ENCODE measurements around the gene ASIC4.

The ASIC4 gene

DNA sequence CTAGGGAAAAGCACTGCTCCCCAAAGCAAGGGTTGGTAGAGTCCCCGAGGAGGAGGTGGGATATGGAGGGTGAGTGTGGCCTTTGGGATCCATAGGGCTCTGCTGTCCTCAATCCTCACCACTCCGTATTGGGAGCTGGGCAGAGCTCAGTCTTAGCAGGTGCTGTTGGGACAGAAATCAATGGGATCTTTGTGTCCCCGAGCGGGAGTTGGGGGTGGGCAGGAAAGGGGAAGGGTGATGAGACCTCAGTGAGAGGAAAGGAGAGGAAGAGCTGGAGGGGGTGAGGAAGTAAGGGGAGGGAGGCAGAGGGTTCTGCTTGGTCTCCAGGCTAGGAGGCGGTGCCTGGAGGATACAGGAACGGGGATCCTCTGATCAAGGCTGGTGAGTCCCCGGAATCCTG, 2.6 kb downstream of the ASIC4 start:
- DNase-seq, result no peak

DNA sequence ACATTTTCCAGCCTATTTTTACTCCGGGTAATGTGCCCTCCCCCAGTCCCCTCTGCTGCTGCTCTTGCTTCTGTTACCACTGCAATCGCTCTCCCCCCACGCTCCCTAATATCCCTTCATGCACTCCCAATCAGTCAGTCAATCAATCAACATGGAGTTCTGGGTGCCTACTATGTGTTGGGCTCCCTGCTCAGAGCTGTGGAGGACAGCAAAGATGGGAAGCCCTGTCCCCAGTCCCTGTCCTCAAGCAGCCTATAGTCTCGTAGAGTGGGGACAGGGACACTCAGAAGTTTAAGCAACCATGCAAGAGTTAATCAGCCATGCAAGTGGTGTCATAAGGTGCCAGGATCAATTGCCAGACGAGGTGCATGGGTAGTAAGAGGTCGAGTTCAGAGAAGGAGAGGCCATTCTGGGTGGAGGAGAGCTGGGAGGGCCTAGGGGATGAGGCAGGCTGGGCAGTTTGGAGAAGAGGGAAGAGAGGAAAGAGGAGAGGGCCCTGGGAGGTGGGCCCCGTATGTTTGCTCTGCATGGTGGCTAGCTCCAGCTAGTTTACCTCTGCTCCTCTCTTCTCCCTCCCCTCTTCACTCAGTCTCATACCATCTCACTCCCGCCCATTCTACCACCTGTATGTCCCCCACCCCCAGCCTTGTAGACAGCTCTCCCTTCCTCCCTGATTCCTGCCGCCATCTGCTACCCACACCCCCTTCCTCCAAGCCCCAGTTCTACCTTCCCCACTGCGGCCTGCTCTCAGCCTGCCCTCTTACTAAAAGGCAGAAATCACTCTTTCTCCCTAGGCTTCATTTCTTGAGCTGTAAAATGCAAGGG, 3.9 kb downstream of the ASIC4 start:
- DNase-seq, result no peak

DNA sequence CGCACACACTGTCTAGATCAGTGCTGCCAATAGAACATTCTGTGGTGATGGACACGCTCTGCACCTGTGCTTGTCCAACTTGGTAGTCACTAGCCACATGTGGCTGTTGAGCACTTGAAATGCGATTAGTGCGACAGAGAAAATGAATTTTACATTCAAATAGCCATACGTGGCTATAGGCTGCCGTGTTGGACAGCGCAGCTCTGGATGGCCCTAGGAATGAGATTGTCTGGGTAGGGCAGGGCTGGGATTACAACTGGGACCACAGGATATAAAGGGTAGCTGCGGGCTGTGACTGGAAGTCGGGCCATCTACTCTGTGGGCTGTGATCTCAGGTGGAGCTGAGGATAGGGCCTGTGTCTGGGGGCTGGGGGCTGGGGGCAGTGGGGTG, 5.2 kb downstream of the ASIC4 start:
- no peak for DNase-seq

DNA sequence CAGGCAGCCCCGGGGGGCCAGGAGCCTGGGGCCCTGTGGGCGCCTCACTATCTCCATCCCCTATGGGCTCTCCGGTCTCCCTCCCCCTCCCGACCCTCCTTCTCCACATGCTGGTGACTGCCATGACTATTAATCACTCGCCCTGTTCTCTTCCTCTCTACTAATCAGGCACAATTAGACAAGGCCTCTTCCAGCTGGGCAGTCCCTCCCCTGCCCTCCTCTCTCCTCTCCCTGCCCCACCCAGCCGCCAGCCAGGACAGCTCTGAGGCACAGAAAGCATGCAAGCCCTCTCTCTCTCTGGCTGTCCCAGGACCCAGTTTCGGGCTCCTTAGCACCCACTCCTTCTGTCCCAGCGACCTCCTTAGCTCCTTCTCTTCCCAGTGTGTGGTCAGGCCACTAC, 5.8 kb downstream of the ASIC4 start:
- DNase-seq, result no peak

DNA sequence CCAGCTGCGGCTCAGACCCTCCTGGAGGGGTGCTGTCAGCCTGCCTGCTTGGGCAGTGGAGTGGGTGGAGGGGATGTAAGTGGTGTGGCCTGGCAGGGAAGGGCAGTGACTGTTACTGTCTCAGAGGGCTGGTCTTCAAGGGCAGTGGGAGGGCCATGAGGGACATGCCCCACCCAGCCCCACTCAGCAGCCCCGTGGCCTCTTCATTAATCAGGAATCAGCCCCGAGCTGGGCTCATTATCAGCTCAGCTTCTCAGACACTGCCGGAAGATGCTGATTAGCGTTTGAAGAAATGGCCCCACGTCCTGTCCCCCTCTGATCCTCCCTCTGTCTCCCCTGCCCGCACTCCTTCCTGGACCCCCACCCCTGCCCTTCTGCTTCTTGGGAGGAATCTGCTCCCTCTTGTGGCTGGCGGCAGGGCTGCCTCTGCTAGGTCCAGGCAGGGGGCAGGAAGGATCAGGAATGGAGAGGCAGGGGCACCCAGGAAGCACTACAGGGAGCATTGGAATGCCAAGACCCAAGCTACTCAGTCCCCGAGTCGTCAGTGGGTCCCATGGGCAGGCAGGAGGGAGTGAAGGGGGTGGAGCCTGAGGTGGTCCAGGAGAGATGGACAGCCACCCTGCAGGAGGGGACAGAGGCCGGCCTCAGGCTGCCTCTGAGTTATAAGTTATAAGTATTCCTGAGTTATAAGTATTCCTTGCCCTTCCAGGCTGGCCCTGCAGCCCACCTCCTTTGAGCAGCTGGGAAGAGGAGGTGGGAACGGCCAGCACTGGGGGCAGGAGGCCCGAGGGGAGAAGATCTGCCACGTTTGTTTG, 7.0 kb downstream of the ASIC4 start:
- no peak for DNase-seq

DNA sequence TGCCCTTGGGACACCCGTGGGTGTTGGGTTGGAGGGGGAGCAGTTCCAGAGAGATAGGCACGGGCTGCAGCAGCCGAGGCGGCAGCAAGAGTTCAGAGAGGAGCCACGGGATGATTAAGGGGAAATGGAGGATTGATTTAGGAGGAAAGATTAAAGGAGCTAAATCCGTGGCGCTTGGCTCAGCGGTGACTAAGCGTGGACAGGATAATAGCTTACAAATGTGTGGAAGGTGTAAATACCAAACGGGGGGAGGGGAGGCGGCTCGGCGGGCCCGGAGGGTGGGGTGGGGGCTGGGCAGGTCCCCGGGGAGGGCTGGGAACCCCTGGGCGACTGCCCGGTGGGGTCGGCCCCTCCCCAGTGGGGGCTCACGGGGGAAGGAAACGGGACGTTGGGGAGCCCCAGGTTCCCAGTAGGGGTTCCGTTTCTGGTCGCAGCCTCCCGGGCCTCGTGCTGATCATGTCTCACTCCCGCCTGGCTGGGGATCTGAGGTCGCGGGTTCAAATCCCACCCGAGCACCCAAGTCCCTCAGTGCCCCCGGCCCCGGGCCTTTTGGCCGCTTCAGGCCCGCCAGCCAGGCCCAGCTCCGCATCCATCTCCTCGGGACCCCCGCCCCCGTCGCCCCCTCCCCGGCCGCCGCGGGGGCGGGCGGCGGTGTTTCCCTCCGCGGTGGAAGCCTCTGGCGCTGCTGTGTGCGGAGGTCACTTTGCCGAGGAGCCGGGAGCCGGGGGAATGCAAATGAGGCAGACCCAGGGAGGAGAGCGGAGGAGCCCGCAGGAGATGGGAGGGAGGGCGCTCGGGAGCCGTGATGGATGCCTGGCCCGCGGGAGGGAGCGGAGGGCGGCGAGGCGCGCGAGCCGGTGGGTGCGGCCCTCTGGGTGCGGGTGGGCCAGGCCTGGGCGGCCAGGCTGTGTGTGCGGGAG, 8.1 kb downstream of the ASIC4 start:
- DNase-seq, result no peak

DNA sequence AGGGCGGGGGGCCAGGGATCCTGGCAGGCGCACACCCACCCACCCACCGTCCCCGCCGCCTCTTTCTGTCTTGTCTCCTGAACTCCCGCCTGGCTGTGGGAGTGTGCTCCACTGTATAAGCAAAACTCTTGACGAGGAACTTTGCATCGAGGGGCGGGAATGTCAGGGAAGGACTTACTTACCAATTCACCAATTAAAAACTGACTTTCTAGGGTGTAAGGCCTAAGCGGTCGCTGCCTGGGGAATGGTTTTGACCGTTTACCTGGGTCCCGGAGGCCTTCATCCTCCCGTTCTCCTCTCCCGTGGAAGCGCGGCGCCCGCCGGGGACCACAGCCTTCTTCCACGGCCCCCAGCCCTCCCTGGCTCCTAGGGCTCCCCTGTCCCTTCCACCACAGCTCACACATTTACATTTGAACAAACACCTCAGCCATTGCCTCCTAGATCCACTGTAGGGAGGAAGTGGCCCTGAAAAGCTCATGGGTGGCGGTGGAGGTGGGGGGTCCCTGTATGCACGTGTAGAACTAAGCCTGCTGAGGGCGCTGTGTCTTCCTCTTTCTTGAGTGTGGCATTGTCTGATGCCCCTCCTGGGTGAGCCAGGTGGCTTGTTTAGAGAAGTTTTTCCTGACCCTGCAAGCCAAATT, 8.9 kb downstream of the ASIC4 start:
- no peak for DNase-seq

DNA sequence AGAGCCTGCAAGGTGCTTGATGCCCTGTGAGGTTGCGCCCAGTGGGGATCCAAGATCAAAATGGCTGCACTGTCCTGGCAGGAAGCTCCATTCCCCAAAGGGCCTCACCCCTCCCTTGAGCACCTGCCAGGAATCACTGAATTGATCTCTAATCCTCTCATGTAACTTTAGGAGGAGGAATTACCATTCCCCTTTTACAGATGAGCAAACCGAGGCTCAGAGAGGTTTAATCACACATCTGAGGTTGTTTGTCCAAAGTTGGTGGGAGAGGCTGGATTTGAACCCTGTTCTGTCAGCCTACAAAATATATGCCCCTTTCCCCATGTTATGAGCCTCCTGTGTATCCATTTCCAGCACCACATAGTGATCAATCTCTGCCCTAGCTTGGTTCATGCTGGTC, 10.5 kb downstream of the ASIC4 start:
- no peak for DNase-seq

DNA sequence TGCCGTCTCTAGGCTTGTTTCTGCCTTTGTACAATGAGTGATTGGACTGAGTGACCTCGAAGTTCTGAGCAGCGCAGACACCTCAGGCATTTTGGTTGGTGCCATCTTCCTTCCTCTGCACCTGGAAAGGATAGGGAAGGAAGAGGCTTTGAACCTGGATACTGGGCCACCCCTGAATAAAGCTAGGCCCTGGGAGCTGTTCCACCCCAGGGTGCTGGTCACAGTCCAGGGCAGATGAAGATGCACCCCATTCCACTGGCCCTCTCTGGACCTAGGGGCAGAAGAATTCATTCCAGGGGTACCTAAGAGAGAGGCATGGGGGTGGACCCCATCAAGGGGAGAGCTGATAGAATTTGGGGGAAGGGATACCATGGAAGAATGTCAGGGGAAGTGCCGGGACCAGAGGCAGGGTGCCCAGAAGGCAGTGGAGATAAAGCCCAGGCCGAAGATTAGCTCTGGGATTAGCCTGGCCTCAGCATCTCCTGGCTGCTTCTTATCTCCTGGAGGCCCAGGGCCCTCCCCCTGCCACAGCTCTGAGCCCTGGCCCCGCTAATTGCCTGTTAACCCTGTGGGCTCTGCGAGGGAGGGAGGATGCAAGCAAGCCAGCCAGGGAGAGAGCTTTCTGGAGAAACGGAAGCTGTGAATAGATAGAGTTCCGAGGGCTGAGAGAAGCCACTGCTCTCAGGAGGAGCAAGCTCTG, 11.4 kb downstream of the ASIC4 start:
- no peak for DNase-seq

DNA sequence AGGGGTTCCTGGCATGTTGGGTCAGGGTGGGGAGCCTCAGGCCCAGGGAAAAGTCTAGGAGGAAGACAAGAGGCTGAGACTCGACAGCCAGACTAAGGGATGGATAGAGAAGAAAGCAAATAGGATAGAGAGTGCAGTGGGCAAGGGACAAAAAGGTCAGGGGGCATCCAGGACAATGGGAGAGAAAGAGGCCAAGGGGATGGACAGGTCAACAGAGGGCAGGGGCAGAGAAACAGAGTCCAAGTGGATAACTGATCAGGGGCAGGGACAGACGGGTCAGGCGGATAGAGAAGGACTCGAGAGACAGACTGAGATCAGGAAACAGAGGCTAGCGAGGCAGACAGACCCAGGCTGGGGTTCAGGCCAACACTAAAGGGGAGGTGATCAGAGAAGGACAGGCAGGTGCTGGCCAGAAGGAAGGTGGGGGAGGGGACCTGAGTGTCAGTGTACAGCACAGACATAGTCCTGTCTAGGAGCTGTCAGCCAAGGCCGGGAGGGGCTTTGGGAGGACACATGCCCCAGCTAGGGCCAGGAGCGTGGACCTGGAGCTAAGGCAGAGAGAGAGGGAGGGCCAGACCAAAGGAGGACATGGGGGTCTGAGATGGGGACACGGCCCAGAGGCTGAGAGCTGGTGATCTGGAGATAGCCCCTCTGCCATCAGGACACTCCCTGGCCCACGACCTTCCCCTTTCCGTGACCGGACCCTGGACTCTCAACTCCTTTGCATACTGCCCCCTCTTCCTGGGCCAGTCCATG, 12.2 kb downstream of the ASIC4 start:
- no peak for DNase-seq

DNA sequence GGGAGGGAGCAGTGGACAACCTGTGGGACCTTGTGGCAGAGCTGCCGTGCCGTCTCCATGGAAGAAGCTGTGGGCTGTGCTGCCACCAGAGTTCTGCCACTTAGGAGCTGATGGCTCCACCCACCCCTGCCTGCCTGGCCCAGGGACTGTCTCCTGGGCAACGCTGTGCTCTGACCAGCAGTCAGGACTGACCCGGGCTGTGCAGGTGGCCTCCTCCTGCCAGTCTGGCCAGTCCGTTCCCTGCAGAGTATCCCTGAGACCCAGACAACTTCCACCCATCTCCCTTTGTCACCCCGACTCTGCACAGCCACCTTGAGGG, 12.8 kb downstream of the ASIC4 start:
- no peak for DNase-seq

DNA sequence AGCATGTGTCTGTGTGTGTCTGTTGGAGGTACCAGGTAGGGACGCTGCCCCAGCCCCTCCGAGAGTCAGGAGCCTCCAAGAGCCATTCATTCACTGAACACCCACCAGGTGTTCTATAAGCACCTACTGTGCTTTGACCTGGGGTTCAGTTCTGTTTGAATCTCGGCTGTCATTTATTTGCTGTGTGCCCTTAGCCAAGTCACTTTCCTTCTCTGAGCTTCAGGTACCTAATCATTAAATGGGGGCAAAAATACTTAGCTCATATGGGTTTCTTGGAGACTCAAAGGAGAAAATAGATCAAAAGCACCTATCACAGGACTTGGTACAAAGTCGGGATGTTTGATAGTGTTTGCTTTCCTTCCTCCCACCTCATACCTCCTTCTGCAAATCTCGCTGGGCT, 13.2 kb downstream of the ASIC4 start:
- DNase-seq, result no peak

DNA sequence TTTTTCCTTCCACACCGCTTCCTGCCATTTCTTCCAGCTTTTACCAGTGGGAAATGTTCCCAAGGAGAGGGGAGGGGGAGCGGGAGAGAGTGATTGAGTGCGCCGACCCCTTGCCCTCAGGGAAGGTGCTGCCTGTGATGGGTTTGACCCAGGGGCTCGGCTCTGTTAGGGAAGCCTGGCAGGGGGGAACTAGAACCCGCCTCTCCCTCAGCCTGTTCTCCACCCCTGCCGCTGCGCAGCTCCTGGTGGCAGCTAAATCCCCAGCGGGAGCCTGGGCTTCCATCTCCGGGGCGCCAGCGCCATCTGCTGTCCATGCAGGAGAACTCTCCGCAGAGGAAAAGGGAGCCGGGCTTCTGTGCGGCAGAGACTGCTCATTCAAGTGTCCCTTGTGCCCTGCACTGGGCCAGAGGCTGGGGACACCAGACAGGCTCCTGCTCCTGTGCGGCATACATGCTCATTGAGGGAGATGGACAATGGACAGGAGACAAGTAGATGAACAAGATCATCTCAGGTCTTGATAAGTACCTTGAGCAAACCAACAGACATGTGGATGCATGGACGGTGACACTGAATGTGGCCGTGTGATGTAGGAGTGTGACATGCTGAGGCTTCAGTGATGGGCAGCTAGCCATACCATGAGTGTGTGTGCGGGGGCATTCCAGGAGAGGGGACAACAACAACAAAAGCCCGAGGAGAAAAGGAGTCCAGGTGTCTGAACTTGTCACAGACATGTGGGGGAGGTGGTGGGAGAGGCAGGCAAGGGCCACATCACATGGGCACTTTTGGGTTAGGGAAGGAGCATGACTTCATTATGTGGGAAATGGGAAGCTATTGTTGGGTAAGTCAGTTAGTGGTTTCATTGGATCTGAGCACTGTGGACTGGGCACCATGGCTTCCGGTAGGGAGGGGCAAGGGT, 16.0 kb downstream of the ASIC4 start:
- DNase-seq, result peak; percentile 69

DNA sequence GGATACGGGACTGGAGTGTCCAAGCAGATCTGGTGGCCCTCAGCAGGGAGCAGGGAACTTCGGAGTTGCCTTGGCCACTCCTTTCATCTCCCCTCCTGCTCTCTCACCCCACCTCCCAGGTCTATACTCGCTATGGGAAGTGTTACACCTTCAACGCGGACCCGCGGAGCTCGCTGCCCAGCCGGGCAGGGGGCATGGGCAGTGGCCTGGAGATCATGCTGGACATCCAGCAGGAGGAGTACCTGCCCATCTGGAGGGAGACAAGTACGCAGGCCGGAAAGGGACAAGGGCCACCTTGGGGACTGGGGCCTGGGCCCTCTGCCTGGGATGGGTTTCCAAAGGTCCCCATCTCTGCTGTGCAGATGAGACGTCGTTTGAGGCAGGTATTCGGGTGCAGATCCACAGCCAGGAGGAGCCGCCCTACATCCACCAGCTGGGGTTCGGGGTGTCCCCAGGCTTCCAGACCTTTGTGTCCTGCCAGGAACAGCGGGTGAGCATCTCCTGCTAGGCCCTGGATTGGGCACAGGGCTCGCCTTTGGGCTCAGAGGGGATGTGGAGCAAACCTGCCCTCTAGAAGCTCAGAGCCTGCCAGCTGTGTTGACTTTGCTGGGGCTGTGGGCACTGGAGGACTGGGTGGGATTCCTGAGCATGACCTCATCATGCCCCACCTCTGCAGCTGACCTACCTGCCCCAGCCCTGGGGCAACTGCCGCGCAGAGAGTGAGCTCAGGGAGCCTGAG, 17.5 kb downstream of the ASIC4 start:
- DNase-seq, result no peak

DNA sequence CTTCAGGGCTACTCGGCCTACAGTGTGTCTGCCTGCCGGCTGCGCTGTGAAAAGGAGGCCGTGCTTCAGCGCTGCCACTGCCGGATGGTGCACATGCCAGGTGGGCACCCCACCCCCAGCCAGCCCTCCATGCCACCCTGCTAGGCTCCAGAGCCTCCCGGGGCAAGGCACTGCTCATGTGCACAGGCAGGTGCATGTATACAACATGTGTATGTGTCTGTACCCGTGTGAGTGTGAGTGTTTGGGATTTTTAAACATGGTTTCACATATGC, 18.0 kb downstream of the ASIC4 start:
- no peak for DNase-seq

DNA sequence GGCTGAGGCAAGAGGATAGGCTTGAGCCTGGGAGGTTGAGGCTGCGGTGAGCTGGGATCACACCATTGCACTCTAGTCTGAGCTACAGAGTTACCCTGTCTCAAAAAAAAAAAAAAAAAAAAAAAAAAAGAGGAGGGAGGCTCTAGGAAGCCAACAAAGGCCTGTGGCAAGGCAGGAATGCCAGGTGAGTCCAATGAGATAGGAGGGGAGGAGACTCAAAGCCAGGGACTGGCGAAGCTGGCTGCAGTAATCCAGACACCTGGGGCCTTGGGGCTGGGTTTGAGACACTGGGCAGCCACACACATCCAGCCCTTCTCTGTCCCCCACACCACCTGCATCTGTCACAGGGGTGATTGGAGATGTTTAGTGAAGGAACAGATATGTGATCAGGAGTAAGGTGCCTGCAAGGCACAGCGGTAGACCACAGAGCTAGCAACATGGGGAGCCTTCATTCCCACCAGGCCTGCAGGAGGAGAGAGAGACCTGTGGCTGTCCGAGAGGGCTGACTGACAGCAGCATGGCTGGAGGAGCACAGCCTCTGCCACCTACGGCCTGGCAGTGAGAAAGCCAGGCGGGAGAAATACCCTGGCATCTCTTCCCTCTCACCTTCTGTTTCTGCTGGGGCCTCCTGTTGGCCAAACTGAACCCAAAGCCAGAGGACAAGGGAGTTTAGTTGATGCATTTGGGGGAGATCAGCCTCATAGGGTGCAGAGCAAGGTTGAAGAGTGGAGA, 19.8 kb downstream of the ASIC4 start:
- DNase-seq, result no peak

DNA sequence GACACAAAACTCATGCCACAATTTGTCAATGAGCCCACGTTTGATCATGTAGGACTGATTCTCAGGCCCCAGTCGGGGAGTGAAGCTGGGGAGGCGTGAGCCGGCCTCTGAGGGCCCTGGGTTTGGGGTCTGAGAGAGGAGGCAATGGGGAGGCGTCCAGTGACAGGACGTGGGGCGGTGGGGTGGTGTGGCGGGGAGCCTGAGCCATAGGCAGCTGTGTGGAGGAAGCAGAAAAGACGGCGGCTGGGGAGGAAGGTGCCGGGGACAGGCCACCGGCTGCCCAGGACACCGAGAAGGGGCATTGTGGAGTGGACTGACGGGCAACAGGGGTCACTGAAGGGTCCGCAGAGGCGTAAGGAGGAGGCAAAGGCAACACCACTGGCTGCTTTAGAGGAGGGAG, 22.1 kb downstream of the ASIC4 start:
- no peak for DNase-seq

DNA sequence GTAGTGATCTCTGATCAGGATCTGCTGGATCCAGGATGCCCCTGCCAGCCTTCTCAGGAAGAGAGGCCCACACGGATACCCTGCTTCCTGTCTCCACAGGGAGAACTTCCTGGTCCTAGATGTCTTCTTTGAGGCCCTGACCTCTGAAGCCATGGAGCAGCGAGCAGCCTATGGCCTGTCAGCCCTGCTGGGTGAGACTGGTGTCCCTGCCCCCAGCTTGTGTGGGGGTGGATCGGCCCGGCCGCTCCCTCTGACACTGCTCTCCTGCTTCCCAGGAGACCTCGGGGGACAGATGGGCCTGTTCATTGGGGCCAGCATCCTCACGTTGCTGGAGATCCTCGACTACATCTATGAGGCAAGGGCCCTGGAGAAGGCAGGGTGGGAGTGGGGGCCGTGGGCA, 22.7 kb downstream of the ASIC4 start:
- DNase-seq, result no peak
